Stimulated activated CD4-positive, alpha-beta T cell treated with anti-CD3 and anti-CD28 coated beads, TNF-alpha, amount 100 ng/mL, for 24 hours (primary cell): ENCODE data around the gene SMC5.
A peak's percentile ranks its signal among the peaks of the same experiment; 100 is the strongest.
"Not testable (repeated sequence)": the region's sequence is repeated elsewhere in the genome, so short reads cannot be mapped to it uniquely, and the experiment has no call there.

Experiments used
- DNase-seq, 3 experiments: peaks; one replicate each; pipeline ENCODE4 v3.0.0-alpha.2; 2020; ENCODE audit warnings: low read depth in 3 of 3

SMC5 gene

GRCh38 chr9:70258692-70259511 is at the start of gene SMC5:
Gene SMC5, plus strand, starts transcription at chr9:70258978. Its CDS starts 101 bp downstream, at chr9:70259079.
- DNase-seq: peak; percentile 70 to 84 (median 83)

- DNase-seq: no peak
These were observed 41.7 kb upstream of the SMC5 start for GRCh38 chr9:70217029-70217428.

- DNase-seq: no peak
These were observed 40.0 kb upstream of the SMC5 start for GRCh38 chr9:70218767-70219166.

GRCh38 chr9:70220216-70220615 is 38.6 kb upstream of the SMC5 start:
- no peak for DNase-seq

- no peak for DNase-seq
These were observed 36.4 kb upstream of the SMC5 start for GRCh38 chr9:70222354-70222753.

DNA sequence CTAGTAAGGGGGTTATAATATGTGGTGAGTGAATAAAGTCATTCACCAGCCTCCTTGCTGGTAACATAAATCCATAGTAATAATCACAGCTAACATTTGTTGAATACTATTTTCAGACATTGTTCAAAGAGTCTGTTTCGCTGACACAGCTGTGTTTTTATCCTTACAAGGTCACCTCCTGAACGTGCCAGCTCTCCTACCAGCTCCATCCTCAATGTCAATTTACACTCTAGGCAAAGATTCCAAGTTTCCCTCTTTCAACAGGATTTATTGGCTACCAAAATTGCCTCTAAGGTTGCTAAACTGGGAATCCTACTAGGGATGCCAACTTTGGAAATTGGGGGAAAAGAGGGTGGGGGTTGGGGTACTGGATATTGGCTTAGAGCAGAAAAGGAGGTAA is 30.7 kb upstream of the SMC5 start:
- no peak for DNase-seq

DNA sequence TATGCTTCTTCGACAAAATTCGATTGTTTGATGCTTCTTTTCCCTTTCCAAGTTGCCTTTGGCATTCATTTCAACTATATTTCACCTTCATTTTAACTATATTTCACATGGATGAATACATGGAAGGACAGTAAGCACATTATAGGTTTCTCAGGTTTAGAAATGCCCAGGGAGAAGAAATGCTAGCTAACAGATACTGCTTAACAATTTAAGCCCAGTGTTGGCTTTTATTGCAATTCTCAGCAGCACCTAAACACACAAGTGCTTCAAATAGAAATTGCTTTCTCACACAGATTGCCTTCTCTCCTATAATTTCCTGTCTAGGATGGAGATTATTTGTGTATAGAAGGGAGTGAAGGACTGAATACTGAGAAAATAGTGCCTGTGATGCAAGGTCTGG is 30.2 kb upstream of the SMC5 start:
- no peak for DNase-seq

GRCh38 chr9:70229026-70229425 is 29.8 kb upstream of the SMC5 start:
- no peak for DNase-seq

- no peak for DNase-seq
These were observed 29.2 kb upstream of the SMC5 start for GRCh38 chr9:70229579-70229978.

DNA sequence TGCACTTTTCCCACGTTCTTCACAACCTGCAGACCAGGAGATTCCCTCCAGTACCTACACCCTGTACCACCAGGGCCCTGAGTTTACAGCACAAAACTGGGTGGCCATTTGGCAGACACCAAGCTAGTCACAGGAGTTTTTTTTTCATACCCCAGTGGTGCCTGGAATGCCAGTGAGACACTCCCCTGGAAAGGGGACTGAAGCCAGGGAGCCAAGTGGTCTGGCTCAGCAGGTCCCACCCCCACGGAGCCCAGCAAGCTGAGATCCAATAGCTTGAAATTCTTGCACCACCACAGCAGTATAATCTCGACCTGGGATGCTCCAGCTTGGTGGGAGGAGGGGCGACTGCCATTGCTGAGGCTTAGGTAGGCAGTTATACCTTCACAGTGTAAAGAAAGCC is 26.3 kb upstream of the SMC5 start:
- DNase-seq: no peak

DNA sequence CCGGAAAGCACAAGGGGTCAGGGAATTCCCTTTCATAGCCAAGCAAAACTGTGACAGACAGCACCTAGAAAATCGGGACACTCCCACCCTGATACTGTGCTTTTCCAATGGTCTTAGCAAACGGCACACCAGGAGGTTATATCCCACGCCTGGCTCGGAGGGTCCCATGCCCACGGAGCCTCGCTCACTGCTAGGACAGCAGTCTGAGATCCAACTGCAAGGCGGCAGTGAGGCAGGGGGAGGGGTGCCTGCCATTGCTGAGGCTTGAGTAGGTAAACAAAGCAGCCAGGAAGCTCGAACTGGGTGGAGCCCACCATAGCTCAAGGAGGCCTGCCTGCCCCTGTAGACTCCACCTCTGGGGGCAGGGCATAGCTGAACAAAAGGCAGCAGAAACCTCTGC is 24.6 kb upstream of the SMC5 start:
- DNase-seq: not testable (repeated sequence)

- not testable (repeated sequence) for DNase-seq
These were observed 12.8 kb upstream of the SMC5 start for GRCh38 chr9:70245952-70246351.

- no peak for DNase-seq
These were observed 8.6 kb upstream of the SMC5 start for GRCh38 chr9:70250221-70250620.

DNA sequence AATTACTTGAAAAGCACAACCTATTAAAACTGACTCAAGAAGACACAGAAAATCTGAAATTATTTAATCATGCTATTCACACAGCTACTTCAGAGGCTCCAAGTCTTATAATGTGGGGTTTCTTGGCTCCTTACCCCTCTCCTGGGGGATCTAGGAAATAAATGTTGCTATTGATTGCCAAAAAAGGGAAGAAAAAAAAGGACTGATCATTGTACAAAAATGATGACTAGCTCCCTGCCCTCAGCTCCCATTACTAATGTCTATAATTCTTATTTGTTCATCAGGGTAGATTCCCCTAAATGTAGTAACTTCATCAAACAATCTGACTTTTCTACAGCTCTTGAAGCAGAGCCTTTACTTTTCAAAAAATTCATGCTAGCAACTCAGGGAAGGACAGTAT is 3.3 kb upstream of the SMC5 start:
- DNase-seq: no peak

DNA sequence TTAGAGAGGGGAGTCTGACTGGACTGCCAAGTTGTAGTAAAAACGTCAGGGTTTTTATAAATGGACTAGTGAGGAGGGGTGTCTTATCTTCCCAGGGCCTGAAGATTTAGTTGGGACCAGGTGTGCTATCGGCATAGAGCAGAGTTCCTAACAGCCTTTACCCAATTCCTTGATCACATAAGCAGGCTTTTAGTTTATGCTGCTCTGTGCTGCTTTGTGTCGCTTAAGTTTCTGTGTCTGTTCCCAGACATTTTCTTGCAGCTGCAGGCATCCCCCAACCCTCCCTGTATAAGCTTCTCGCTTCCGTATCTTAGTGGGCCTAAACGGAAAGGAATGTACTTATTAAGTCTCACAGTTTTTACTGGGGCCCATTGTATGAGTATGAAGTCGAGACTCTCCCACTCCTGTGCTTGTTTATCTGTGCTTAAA is 2.6 kb upstream of the SMC5 start:
- no peak for DNase-seq

DNA sequence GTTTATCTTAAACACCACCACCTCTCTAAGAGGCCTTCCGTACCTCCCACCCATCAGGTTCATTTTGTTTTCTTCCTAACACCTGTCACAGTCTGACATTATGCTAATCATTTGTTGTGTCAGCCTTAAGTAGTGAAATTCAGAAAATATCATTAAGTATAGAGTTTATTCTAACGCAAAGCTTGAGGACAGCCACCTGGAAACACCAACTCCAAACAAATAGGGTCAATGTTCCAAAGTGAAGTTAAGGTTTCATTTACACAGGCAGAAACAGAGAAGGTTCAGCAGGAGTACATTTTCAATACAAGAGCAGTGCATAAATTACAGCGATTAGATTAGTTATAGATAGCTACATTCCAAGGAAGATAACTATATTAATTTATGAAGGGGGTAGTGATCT is 1.3 kb upstream of the SMC5 start:
- DNase-seq: no peak

- peak in 1 of 3 experiments; percentile 7 for DNase-seq
These were observed 637 bp upstream of the SMC5 start for GRCh38 chr9:70257991-70258691.

- DNase-seq: no peak
These were observed 679 bp downstream of the SMC5 start for GRCh38 chr9:70259512-70259802.

GRCh38 chr9:70260007-70260443 is 1.2 kb downstream of the SMC5 start:
- DNase-seq: no peak

GRCh38 chr9:70260606-70261005 is 1.8 kb downstream of the SMC5 start:
- DNase-seq: no peak

- no peak for DNase-seq
These were observed 2.5 kb downstream of the SMC5 start for GRCh38 chr9:70261131-70261870.

- no peak for DNase-seq
These were observed 3.6 kb downstream of the SMC5 start for GRCh38 chr9:70262366-70262765.

DNA sequence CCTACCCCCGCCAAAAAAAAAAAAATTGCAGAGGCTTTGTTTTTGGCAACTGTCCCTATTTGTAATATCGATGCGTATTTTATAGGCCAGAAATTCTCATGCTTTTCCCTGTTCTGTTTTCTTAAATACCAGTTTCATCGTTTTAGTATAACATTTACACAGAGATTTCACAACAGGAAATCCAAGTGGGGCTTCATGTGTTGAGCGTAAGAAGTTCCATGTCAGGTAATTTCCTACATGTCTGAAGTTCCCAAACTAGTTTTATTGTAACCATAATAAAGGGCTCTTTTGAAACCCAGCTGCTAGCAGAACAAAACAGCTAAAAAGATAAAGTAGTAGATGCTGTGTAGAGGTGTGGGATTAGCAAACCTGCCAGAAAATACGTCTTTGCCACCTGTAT is 4.2 kb downstream of the SMC5 start:
- no peak for DNase-seq
